IMR-90 (cell line): ENCODE data around the gene MEGF8. TPM values are rescaled to one million over a fixed set of nuclear protein-coding genes. Genes with fewer than 3 reads are reported as not detected.

ENCODE experiments used
- ATAC-seq: fragments of 200-7000 bp; cut with Tn5 transposase; 2 replicates; pipeline ENCODE4 v1.9.1; 2020; ENCODE audit warnings: low read depth, mild to moderate bottlenecking, moderate library complexity
- BruUV-seq: library from RNA; stranded (reverse); fragments of 400-500 nt; replicated peaks from 2 replicates; lab custom pipeline; 2021; lab: Mats Ljungman, UMichigan
- CTCF ChIA-PET: fragments of 300-600 bp; formaldehyde crosslinking; extraction: SDS; loops from one replicate; lab custom pipeline; 2021; ENCODE audit warnings: antibody characterized with exemption; lab: Yijun Ruan, JAX
- POLR2A ChIA-PET: fragments of 300-600 bp; sonication (Branson Sonifier 250); formaldehyde crosslinking; loops from one replicate; lab custom pipeline; 2022; ENCODE audit warnings: antibody characterized with exemption; ENCODE audit not compliant: unreplicated experiment; lab: Charles Lee
- DNase-seq: peaks from one replicate; pipeline ENCODE4 v3.0.0; 2013
- H2AFZ ChIP-seq: replicated peaks from 2 replicates; pipeline ENCODE3; 2013; ENCODE audit warnings: low read length, mild to moderate bottlenecking; ENCODE audit not compliant: poor library complexity
- H2AK5ac ChIP-seq: 2 replicates; pipeline ENCODE4 v1.6.1; 2013; ENCODE audit warnings: low read depth, low read length, inconsistent platforms
- H2AK9ac ChIP-seq: replicated peaks from 2 replicates; pipeline ENCODE3; 2013; ENCODE audit warnings: mild to moderate bottlenecking, low read depth, low read length, moderate library complexity; ENCODE audit not compliant: poor library complexity
- H2BK120ac ChIP-seq: 2 replicates; pipeline ENCODE4 v1.6.1; 2013; ENCODE audit warnings: low read depth, low read length, inconsistent platforms
- H2BK15ac ChIP-seq: 3 replicates; pipeline ENCODE4 v1.6.1; 2013; ENCODE audit warnings: low read depth, low read length, inconsistent platforms
- H2BK20ac ChIP-seq: 2 replicates; pipeline ENCODE4 v1.6.1; 2013; ENCODE audit warnings: low read depth, mild to moderate bottlenecking, inconsistent platforms, low read length, moderate library complexity
- H2BK5ac ChIP-seq: 2 replicates; pipeline ENCODE4 v1.6.1; 2013; ENCODE audit warnings: mild to moderate bottlenecking, low read depth, low read length, inconsistent platforms; ENCODE audit not compliant: poor library complexity, severe bottlenecking
- H3K14ac ChIP-seq: replicated peaks from 2 replicates; pipeline ENCODE4 v1.6.1; 2013; ENCODE audit warnings: low read depth, low read length, inconsistent platforms
- H3K18ac ChIP-seq: 2 replicates; pipeline ENCODE4 v1.6.1; 2013; ENCODE audit warnings: low read depth, low read length, control low read depth
- H3K23ac ChIP-seq: 2 replicates; pipeline ENCODE4 v1.6.1; 2013; ENCODE audit warnings: low read depth, low read length, inconsistent platforms
- H3K27ac ChIP-seq: 2 replicates; pipeline ENCODE4 v1.5.1; 2013; ENCODE audit warnings: mild to moderate bottlenecking, control low read depth, low read length; ENCODE audit not compliant: insufficient read depth
- H3K27me3 ChIP-seq: 2 replicates; pipeline ENCODE4 v1.6.1; 2013; ENCODE audit warnings: low read length; ENCODE audit not compliant: control insufficient read depth, insufficient read depth
- H3K36me3 ChIP-seq: 2 replicates; pipeline ENCODE4 v1.6.1; 2013; ENCODE audit warnings: low read length, mixed read lengths; ENCODE audit not compliant: control insufficient read depth, insufficient read depth
- H3K4ac ChIP-seq: 2 replicates; pipeline ENCODE4 v1.6.1; 2013; ENCODE audit warnings: low read depth, low read length, inconsistent platforms
- H3K4me1 ChIP-seq: 2 replicates; pipeline ENCODE4 v1.6.1; 2013; ENCODE audit warnings: low read length, mixed read lengths; ENCODE audit not compliant: control insufficient read depth, insufficient read depth
- H3K4me2 ChIP-seq: 2 replicates; pipeline ENCODE4 v1.6.1; 2013; ENCODE audit warnings: low read depth, mild to moderate bottlenecking, control low read depth, low read length, moderate library complexity
- H3K4me3 ChIP-seq: 2 replicates; pipeline ENCODE4 v1.5.1; 2013; ENCODE audit warnings: low read depth, mild to moderate bottlenecking, control low read depth, low read length, moderate library complexity; ENCODE audit not compliant: insufficient read depth
- H3K56ac ChIP-seq: 2 replicates; pipeline ENCODE4 v1.6.1; 2013; ENCODE audit warnings: low read length, inconsistent platforms; ENCODE audit not compliant: insufficient read depth; ENCODE audit errors: extremely low read depth
- H3K79me1 ChIP-seq, 2 experiments: 2 replicates each; pipeline ENCODE4 v1.6.1; 2013; ENCODE audit warnings: low read length in 2 of 2, inconsistent platforms in 1 of 2, low read depth in 1 of 2
- H3K9ac ChIP-seq: 2 replicates; pipeline ENCODE4 v1.6.1; 2013; ENCODE audit warnings: low read depth, low read length, control low read depth
- H3K9me1 ChIP-seq: 2 replicates; pipeline ENCODE4 v1.6.1; 2013; ENCODE audit warnings: low read length, inconsistent platforms; ENCODE audit not compliant: insufficient read depth
- H3K9me3 ChIP-seq: 2 replicates; pipeline ENCODE4 v1.6.1; 2013; ENCODE audit warnings: low read length; ENCODE audit not compliant: control insufficient read depth, insufficient read depth
- H4K20me1 ChIP-seq: 2 replicates; pipeline ENCODE4 v1.6.1; 2013; ENCODE audit warnings: low read length, inconsistent platforms; ENCODE audit not compliant: insufficient read depth
- H4K5ac ChIP-seq: 2 replicates; pipeline ENCODE4 v1.6.1; 2013; ENCODE audit warnings: mild to moderate bottlenecking, low read depth, low read length, control low read depth
- H4K8ac ChIP-seq, 2 experiments: 2 replicates each; pipeline ENCODE4 v1.6.1; 2013; ENCODE audit warnings: low read depth in 2 of 2, low read length in 2 of 2, control low read depth in 1 of 2, inconsistent platforms in 1 of 2
- H4K91ac ChIP-seq: 2 replicates; pipeline ENCODE4 v1.6.1; 2013; ENCODE audit warnings: low read depth, low read length, inconsistent platforms; ENCODE audit not compliant: insufficient read depth
- BHLHE40 ChIP-seq: fragments of 150-350 bp; IDR thresholded peaks from 2 replicates; pipeline ENCODE4 v1.6.1; 2016; ENCODE audit warnings: mild to moderate bottlenecking, low read depth, low read length
- CTCF ChIP-seq: conservative IDR thresholded peaks from 2 replicates; pipeline ENCODE4 v1.5.1; 2012; ENCODE audit warnings: mild to moderate bottlenecking, low read depth, low read length, improper control_type of control experiment
- ELK1 ChIP-seq: fragments of 150-350 bp; IDR thresholded peaks from 2 replicates; pipeline ENCODE4 v1.6.1; 2016; ENCODE audit warnings: low read depth, mild to moderate bottlenecking, low read length, moderate library complexity, borderline replicate concordance
- NFE2L2 ChIP-seq: fragments of 150-350 bp; IDR thresholded peaks from 2 replicates; pipeline ENCODE4 v1.6.1; 2016; ENCODE audit warnings: low read depth, mild to moderate bottlenecking, low read length
- POLR2A ChIP-seq: IDR thresholded peaks from 2 replicates; pipeline ENCODE4 v1.6.1; 2012; ENCODE audit warnings: mild to moderate bottlenecking, low read depth, low read length
- RFX5 ChIP-seq: IDR thresholded peaks from 2 replicates; pipeline ENCODE4 v1.8.0; 2012; ENCODE audit warnings: low read depth, mild to moderate bottlenecking, low read length, moderate library complexity
- USF2 ChIP-seq: fragments of 150-350 bp; IDR thresholded peaks from 2 replicates; pipeline ENCODE4 v1.6.1; 2017; ENCODE audit warnings: mild to moderate bottlenecking, antibody characterized with exemption, low read length, low read depth
- WGBS, 2 experiments: methylation state at CpG; one replicate each; pipeline versions ENCODE4 v1.1.5 to v1.1.7; 2013; ENCODE audit warnings: missing lambda C conversion rate in 2 of 2; ENCODE audit not compliant: insufficient read length in 1 of 2; ENCODE audit errors: extremely low coverage in 2 of 2; 5-methylcytosine and 5-hydroxymethylcytosine counted together
- dilution Hi-C: fragments of 300-500 bp; cut with HindIII; formaldehyde crosslinking; loops from one replicate; pipeline ENCODE4 v1.14.3; 2018; ENCODE audit warnings: low sequenced_read_pairs; ENCODE audit not compliant: unreplicated experiment
- in situ Hi-C: fragments of 300-500 bp; cut with MboI; formaldehyde crosslinking; loops from 3 replicates; pipeline ENCODE4 v1.14.3; 2019; ENCODE audit warnings: low sequenced_read_pairs, inconsistent platforms, mixed read lengths
- intact Hi-C: fragments of 100-400 bp; cut with micrococcal nuclease; formaldehyde crosslinking; loops from 2 replicates; pipeline ENCODE4 v1.10.0; 2022
- polyA plus RNA-seq, 3 experiments: library from polyadenylated mRNA; depleted of rRNA; stranded (reverse); fragments of >200 nt; gene quantifications; 2 replicates each; pipeline ENCODE4 v1.2.3, GENCODE V29; 2012; ENCODE audit warnings: low replicate concordance in 1 of 3
- total RNA-seq: library from RNA; depleted of rRNA; stranded (reverse); fragments of >200 nt; gene quantifications from 2 replicates; pipeline ENCODE4 v1.2.3, GENCODE V29; 2012

MEGF8 gene
- total and polyA plus RNA-seq, 2 of the 4 experiments (the other 2 are of a cell fraction): 2.3 to 12.5 TPM

- no peak within 1 kb of the TSS for H3K14ac ChIP-seq
- H3K4ac ChIP-seq: no peak within 1 kb of the TSS
- H3K27me3 ChIP-seq: no peaks in the 10 kb centered on the region
- no peak within 1 kb of the TSS for H3K18ac ChIP-seq
- H3K23ac ChIP-seq: no peak within 1 kb of the TSS
- no TSS peak for BruUV-seq
- H4K91ac ChIP-seq: no peak within 1 kb of the TSS
- H3K9ac ChIP-seq: no peak within 1 kb of the TSS
- H2AK5ac ChIP-seq: no peak within 1 kb of the TSS
- ATAC-seq: no peak
- H4K5ac ChIP-seq: no peak within 1 kb of the TSS
- no peak within 1 kb of the TSS for H3K56ac ChIP-seq
- intact Hi-C loops (no loop called here), in situ Hi-C loops (no loop called here), dilution Hi-C loops (no loop called here)
- peaks cover 4% of the 10 kb centered on the region; the same call in 1 of the 2 replicates for H3K4me1 ChIP-seq
- H2AFZ ChIP-seq: no peak within 1 kb of the TSS
- H2BK15ac ChIP-seq: no peak within 1 kb of the TSS
- no peak for DNase-seq
- WGBS, 2 experiments: no CpG with 5 or more reads among the region's 4 CpGs
- no peaks in the 10 kb centered on the region for H3K36me3 ChIP-seq
- H3K79me1 ChIP-seq: peaks cover 0 to 9% of the 10 kb centered on the region in 2 experiments; a peak in 2 of 4 replicates
- ChIA-PET CTCF (no interaction called here), POLR2A (no interaction called here)
- H4K20me1 ChIP-seq: no peaks in the 10 kb centered on the region
- no peak within 1 kb of the TSS for H2BK120ac ChIP-seq
- H4K8ac ChIP-seq: no peak within 1 kb of the TSS
- H3K27ac ChIP-seq: no peak within 1 kb of the TSS
- no peak within 1 kb of the TSS for H3K4me2 ChIP-seq
- H2BK5ac ChIP-seq: no peak within 1 kb of the TSS
- no peaks in the 10 kb centered on the region for H3K9me3 ChIP-seq
- no peak within 1 kb of the TSS for H2AK9ac ChIP-seq
- peaks cover 4% of the 10 kb centered on the region; the same call in 1 of the 2 replicates for H3K9me1 ChIP-seq
- H2BK20ac ChIP-seq: no peak within 1 kb of the TSS
- TF ChIP-seq RFX5 (no peak), NFE2L2 (no peak), BHLHE40 (no peak), CTCF (no peak), ELK1 (no peak), POLR2A (no peak), USF2 (no peak)
- no peak within 1 kb of the TSS for H3K4me3 ChIP-seq
These were observed 101.9 kb downstream of the MEGF8 start, which contains the start of gene LIPE for GRCh38 chr19:42427313-42427712. LIPE (minus strand) TSS chr19:42427388; CDS start chr19:42427149, 239 bp downstream.
